BLaER1 treated with 17β-estradiol and CSF1 and Interleukin-3, amounts not matched to agents 10 nM and 100 nM (cell line): ENCODE results near the gene AJAP1.

ENCODE experiments used
- H3K27ac ChIP-seq, 11 experiments: shearing (Covaris generic); formaldehyde crosslinking; 2 replicates each; pipeline ENCODE4 v1.8.1; 2022
- H3K27me3 ChIP-seq, 11 experiments: shearing (Covaris generic); formaldehyde crosslinking; 2 replicates each; pipeline ENCODE4 v1.8.1; 2022
- H3K36me3 ChIP-seq, 11 experiments: shearing (Covaris generic); formaldehyde crosslinking; 2 replicates each; pipeline ENCODE4 v1.8.1; 2022
- H3K4me1 ChIP-seq, 10 experiments: shearing (Covaris generic); formaldehyde crosslinking; 2 replicates each; pipeline ENCODE4 v1.8.1; 2022
- H3K4me2 ChIP-seq, 11 experiments: shearing (Covaris generic); formaldehyde crosslinking; 2 replicates each; pipeline ENCODE4 v1.8.1; 2022
- H3K4me3 ChIP-seq, 10 experiments: shearing (Covaris generic); formaldehyde crosslinking; 2 replicates each; pipeline ENCODE4 v1.8.1; 2022
- H3K9ac ChIP-seq, 11 experiments: shearing (Covaris generic); formaldehyde crosslinking; 2 replicates each; pipeline ENCODE4 v1.8.1; 2022
- H3K9me3 ChIP-seq, 11 experiments: shearing (Covaris generic); formaldehyde crosslinking; replicated peaks in 1 of 11; 2 replicates each; pipeline ENCODE4 v1.8.1; 2022
- H4K20me1 ChIP-seq, 11 experiments: shearing (Covaris generic); formaldehyde crosslinking; 2 replicates each; pipeline ENCODE4 v1.8.1; 2022
- Cebpa-rat ChIP-seq, 11 experiments: shearing (Covaris generic); IDR thresholded peaks; 2 replicates each; pipeline ENCODE4 v1.8.1; 2022

AJAP1 gene

GRCh38 chr1:4723106-4723505 lies 68.7 kb downstream of the AJAP1 start:
- Histone ChIP-seq H3K36me3 (no peaks in the 10 kb centered on the region), H3K4me3 (no peak overlapping the region), H3K4me2 (no peak overlapping the region), H3K4me1 (peaks cover 0 to 40% (median 37%) of the 10 kb centered on the region in 10 experiments; a peak in 18 of 20 replicates), H3K9ac (no peak overlapping the region), H3K9me3 (no peaks in the 10 kb centered on the region), H3K27me3 (peaks cover 0 to 67% (median 0%) of the 10 kb centered on the region in 11 experiments; a peak in 7 of 22 replicates), H3K27ac (no peak overlapping the region), H4K20me1 (peaks cover 0 to 52% (median 4%) of the 10 kb centered on the region in 11 experiments; a peak in 12 of 22 replicates)
- no peak for TF ChIP-seq Cebpa-rat (IDR thresholded peaks at IDR 0.05)

GRCh38 chr1:4724001-4724400 lies 69.6 kb downstream of the AJAP1 start:
- Histone ChIP-seq H3K36me3 (no peaks in the 10 kb centered on the region), H3K4me3 (no peak overlapping the region), H3K27ac (no peak overlapping the region), H3K27me3 (peaks cover 0 to 76% (median 0%) of the 10 kb centered on the region in 11 experiments; a peak in 8 of 22 replicates), H3K4me2 (peak overlapping the region in 5 of 11 experiments; percentile 15 to 66 (median 60); a peak in 7 of 22 replicates), H3K9ac (no peak overlapping the region), H3K9me3 (no peaks in the 10 kb centered on the region), H4K20me1 (peaks cover 0 to 61% (median 8%) of the 10 kb centered on the region in 11 experiments; a peak in 12 of 22 replicates), H3K4me1 (peaks cover 0 to 44% (median 41%) of the 10 kb centered on the region in 10 experiments; a peak in 18 of 20 replicates)
- TF ChIP-seq Cebpa-rat (IDR thresholded peaks at IDR 0.05): no peak

- H3K9ac ChIP-seq: no peak overlapping the region
- peak overlapping the region; percentile 15 to 69 (median 60); a peak in 18 of 22 replicates for H3K4me2 ChIP-seq
- H3K4me3 ChIP-seq: no peak overlapping the region
- H3K27ac ChIP-seq: no peak overlapping the region
- no peaks in the 10 kb centered on the region for H3K36me3 ChIP-seq
- no peaks in the 10 kb centered on the region for H3K9me3 ChIP-seq
- TF ChIP-seq Cebpa-rat (IDR thresholded peaks at IDR 0.05): no peak
- H3K4me1 ChIP-seq: peaks cover 0 to 44% (median 41%) of the 10 kb centered on the region in 10 experiments; a peak in 18 of 20 replicates
- peaks cover 0 to 68% (median 8%) of the 10 kb centered on the region in 11 experiments; a peak in 12 of 22 replicates for H4K20me1 ChIP-seq
- H3K27me3 ChIP-seq: peaks cover 0 to 83% (median 0%) of the 10 kb centered on the region in 11 experiments; a peak in 8 of 22 replicates
Observed at GRCh38 chr1:4724695-4725250, 70.4 kb downstream of the AJAP1 start.

GRCh38 chr1:4725416-4725815 lies 71.0 kb downstream of the AJAP1 start:
- no peaks in the 10 kb centered on the region for H3K9me3 ChIP-seq
- no peak overlapping the region for H3K4me3 ChIP-seq
- no peaks in the 10 kb centered on the region for H3K36me3 ChIP-seq
- no peak overlapping the region for H3K9ac ChIP-seq
- peaks cover 0 to 90% (median 0%) of the 10 kb centered on the region in 11 experiments; a peak in 8 of 22 replicates for H3K27me3 ChIP-seq
- peaks cover 0 to 44% (median 41%) of the 10 kb centered on the region in 10 experiments; a peak in 18 of 20 replicates for H3K4me1 ChIP-seq
- H3K27ac ChIP-seq: no peak overlapping the region
- TF ChIP-seq Cebpa-rat (IDR thresholded peaks at IDR 0.05): no peak
- H3K4me2 ChIP-seq: peak overlapping the region in 8 of 11 experiments; percentile 58 to 69 (median 65); a peak in 14 of 22 replicates
- H4K20me1 ChIP-seq: peaks cover 0 to 72% (median 8%) of the 10 kb centered on the region in 11 experiments; a peak in 12 of 22 replicates

- Histone ChIP-seq H3K27ac (no peak overlapping the region), H3K4me3 (no peak overlapping the region), H4K20me1 (peaks cover 0 to 81% (median 8%) of the 10 kb centered on the region in 11 experiments; a peak in 14 of 22 replicates), H3K9me3 (no peaks in the 10 kb centered on the region), H3K4me1 (peaks cover 0 to 44% (median 41%) of the 10 kb centered on the region in 10 experiments; a peak in 18 of 20 replicates), H3K36me3 (no peaks in the 10 kb centered on the region), H3K9ac (no peak overlapping the region), H3K4me2 (peak overlapping the region in 9 of 11 experiments; percentile 8 to 68 (median 42); a peak in 15 of 22 replicates), H3K27me3 (peaks cover 0 to 98% (median 0%) of the 10 kb centered on the region in 11 experiments; a peak in 8 of 22 replicates)
- no peak for TF ChIP-seq Cebpa-rat (IDR thresholded peaks at IDR 0.05)
Observed at GRCh38 chr1:4726620-4727341, 72.4 kb downstream of the AJAP1 start.

- Histone ChIP-seq H3K4me1 (peaks cover 0 to 44% (median 41%) of the 10 kb centered on the region in 10 experiments; a peak in 18 of 20 replicates), H3K27ac (no peak overlapping the region), H3K9me3 (no peaks in the 10 kb centered on the region), H3K9ac (no peak overlapping the region), H3K27me3 (peaks cover 0 to 99% (median 0%) of the 10 kb centered on the region in 11 experiments; a peak in 9 of 22 replicates), H3K36me3 (no peaks in the 10 kb centered on the region), H4K20me1 (peaks cover 0 to 90% (median 8%) of the 10 kb centered on the region in 11 experiments; a peak in 14 of 22 replicates), H3K4me2 (peak overlapping the region in 8 of 11 experiments; percentile 19 to 68 (median 48); a peak in 13 of 22 replicates), H3K4me3 (no peak overlapping the region)
- no peak for TF ChIP-seq Cebpa-rat (IDR thresholded peaks at IDR 0.05)
Observed at GRCh38 chr1:4728319-4729089, 74.1 kb downstream of the AJAP1 start.

GRCh38 chr1:4729090-4729471 lies 74.7 kb downstream of the AJAP1 start:
- peaks cover 0 to 90% (median 12%) of the 10 kb centered on the region in 11 experiments; a peak in 14 of 22 replicates for H4K20me1 ChIP-seq
- H3K4me1 ChIP-seq: peaks cover 0 to 44% (median 41%) of the 10 kb centered on the region in 10 experiments; a peak in 18 of 20 replicates
- H3K9me3 ChIP-seq: no peaks in the 10 kb centered on the region
- no peak overlapping the region for H3K27ac ChIP-seq
- H3K9ac ChIP-seq: no peak overlapping the region
- H3K27me3 ChIP-seq: peaks cover 0 to 99% (median 0%) of the 10 kb centered on the region in 11 experiments; a peak in 10 of 22 replicates
- H3K36me3 ChIP-seq: no peaks in the 10 kb centered on the region
- H3K4me3 ChIP-seq: no peak overlapping the region
- no peak for TF ChIP-seq Cebpa-rat (IDR thresholded peaks at IDR 0.05)
- H3K4me2 ChIP-seq: no peak overlapping the region

GRCh38 chr1:4730078-4730477 lies 75.7 kb downstream of the AJAP1 start:
- Histone ChIP-seq H3K4me2 (no peak overlapping the region), H3K36me3 (no peaks in the 10 kb centered on the region)
- TF ChIP-seq Cebpa-rat (IDR thresholded peaks at IDR 0.05): no peak

More at GRCh38 chr1:4730078-4730477, 75.7 kb downstream of the AJAP1 start:
- Histone ChIP-seq H3K9ac (no peak overlapping the region), H3K27me3 (peaks cover 0 to 100% (median 5%) of the 10 kb centered on the region in 11 experiments; a peak in 11 of 22 replicates), H3K9me3 (no peaks in the 10 kb centered on the region), H3K27ac (no peak overlapping the region), H3K4me3 (no peak overlapping the region), H3K4me1 (peaks cover 0 to 35% (median 31%) of the 10 kb centered on the region in 10 experiments; a peak in 17 of 20 replicates), H4K20me1 (peaks cover 0 to 90% (median 17%) of the 10 kb centered on the region in 11 experiments; a peak in 18 of 22 replicates)
